GM21619 (cell line): ENCODE results near the gene CCDC3.

ENCODE experiments used
- ATAC-seq: cut with Tn5 transposase; IDR thresholded peaks from one replicate; pipeline ENCODE4 v1.9.1; 2021; ENCODE audit not compliant: unreplicated experiment

CCDC3 gene

GRCh38 chr10:12965571-12965970, 35.9 kb downstream of the CCDC3 start:
- ATAC-seq = no peak

- ATAC-seq = no peak
Measured at GRCh38 chr10:12962556-12962955, 39.0 kb downstream of the CCDC3 start.

GRCh38 chr10:12961416-12962205, 39.9 kb downstream of the CCDC3 start:
- ATAC-seq = no peak

GRCh38 chr10:12960941-12961340, 40.6 kb downstream of the CCDC3 start:
- ATAC-seq = no peak

- ATAC-seq = no peak
Measured at GRCh38 chr10:12960334-12960898, 41.1 kb downstream of the CCDC3 start.

- ATAC-seq = no peak
Measured at GRCh38 chr10:12958546-12959110, 42.9 kb downstream of the CCDC3 start.

GRCh38 chr10:12957081-12957480, 44.4 kb downstream of the CCDC3 start:
- ATAC-seq = no peak

GRCh38 chr10:12954866-12955265, 46.6 kb downstream of the CCDC3 start:
- no peak for ATAC-seq

GRCh38 chr10:12950583-12951128, 50.9 kb downstream of the CCDC3 start:
- no peak for ATAC-seq

- ATAC-seq = no peak
Measured at GRCh38 chr10:12949248-12949647, 52.3 kb downstream of the CCDC3 start.

GRCh38 chr10:12947741-12948140, 53.8 kb downstream of the CCDC3 start:
- ATAC-seq = no peak

GRCh38 chr10:12946372-12946771, 55.1 kb downstream of the CCDC3 start:
- no peak for ATAC-seq

GRCh38 chr10:12945690-12946359, 55.7 kb downstream of the CCDC3 start:
- no peak for ATAC-seq

- ATAC-seq = no peak
Measured at GRCh38 chr10:12944931-12945330, 56.6 kb downstream of the CCDC3 start.

- ATAC-seq = no peak
Measured at GRCh38 chr10:12943425-12943824, 58.1 kb downstream of the CCDC3 start.

GRCh38 chr10:12941966-12942365, 59.5 kb downstream of the CCDC3 start:
- no peak for ATAC-seq

- ATAC-seq = no peak
Measured at GRCh38 chr10:12940791-12941190, 60.7 kb downstream of the CCDC3 start.

GRCh38 chr10:12938271-12938670, 63.2 kb downstream of the CCDC3 start:
- no peak for ATAC-seq

GRCh38 chr10:12937527-12937926, 64.0 kb downstream of the CCDC3 start:
- ATAC-seq = no peak

GRCh38 chr10:12934777-12935176, 66.7 kb downstream of the CCDC3 start:
- ATAC-seq = no peak

- ATAC-seq = no peak
Measured at GRCh38 chr10:12929381-12929780, 72.1 kb downstream of the CCDC3 start.

GRCh38 chr10:12928571-12928970, 72.9 kb downstream of the CCDC3 start:
- ATAC-seq = no peak
